ENCODE results near the gene EIF2B1.
A peak's percentile ranks its signal among the peaks of the same experiment; 100 is the strongest.

EIF2B1 gene

GRCh38 chr12:123654129-123654701 lies 20.7 kb upstream of the EIF2B1 start:
- TF ChIP-seq CTCF (IDR thresholded peaks at IDR 0.05; ENCODE audit: low read depth, low read length, missing control alignments), result no peak
- in situ Hi-C loops (cut with HindIII; ENCODE audit: low sequenced_read_pairs), result loop anchor here (25.0 kb wide), 1 partner anchor 333 kb away; no protein-coding TSS in a partner anchor
- no peak overlapping the region for H3K4me3 ChIP-seq (ENCODE audit: low read depth, low read length)
- no peak for DNase-seq (ENCODE audit: low read depth)

GRCh38 chr12:123648401-123648800 lies 14.9 kb upstream of the EIF2B1 start:
- no peak overlapping the region for H3K4me3 ChIP-seq (ENCODE audit: low read depth, low read length)
- DNase-seq (ENCODE audit: low read depth), result no peak
- in situ Hi-C loops (cut with HindIII; ENCODE audit: low sequenced_read_pairs), result no loop called here
- TF ChIP-seq CTCF (IDR thresholded peaks at IDR 0.05; ENCODE audit: low read depth, low read length, missing control alignments), result no peak

GRCh38 chr12:123645878-123646277 lies 12.4 kb upstream of the EIF2B1 start:
- TF ChIP-seq CTCF (IDR thresholded peaks at IDR 0.05; ENCODE audit: low read depth, low read length, missing control alignments), result no peak
- in situ Hi-C loops (cut with HindIII; ENCODE audit: low sequenced_read_pairs), result no loop called here
- DNase-seq (ENCODE audit: low read depth), result no peak
- H3K4me3 ChIP-seq (ENCODE audit: low read depth, low read length), result no peak overlapping the region

DNA sequence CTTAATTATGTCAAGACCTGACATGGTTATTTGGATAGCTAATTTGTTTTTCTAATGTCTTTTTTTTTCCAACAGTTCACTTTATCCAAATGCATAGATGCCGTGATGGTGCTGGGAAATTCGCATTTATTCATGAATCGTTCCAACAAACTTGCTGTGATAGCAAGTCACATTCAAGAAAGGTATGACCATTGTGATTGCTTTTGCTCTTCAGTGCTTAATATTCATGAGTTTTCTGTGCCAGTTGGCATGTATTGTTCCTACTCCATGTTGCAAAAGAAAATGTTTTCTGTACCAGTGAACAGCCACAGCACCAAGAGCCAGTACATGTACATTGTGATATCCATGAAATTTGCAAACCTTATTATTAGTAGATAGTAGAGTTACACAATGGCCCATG lies 11.9 kb upstream of the EIF2B1 start:
- in situ Hi-C loops (cut with HindIII; ENCODE audit: low sequenced_read_pairs), result no loop called here
- DNase-seq (ENCODE audit: low read depth), result no peak
- TF ChIP-seq CTCF (IDR thresholded peaks at IDR 0.05; ENCODE audit: low read depth, low read length, missing control alignments), result no peak
- H3K4me3 ChIP-seq (ENCODE audit: low read depth, low read length), result no peak overlapping the region

- no peak overlapping the region for H3K4me3 ChIP-seq (ENCODE audit: low read depth, low read length)
- no peak for DNase-seq (ENCODE audit: low read depth)
- no peak for TF ChIP-seq CTCF (IDR thresholded peaks at IDR 0.05; ENCODE audit: low read depth, low read length, missing control alignments)
- in situ Hi-C loops (cut with HindIII; ENCODE audit: low sequenced_read_pairs), result no loop called here
Measured at GRCh38 chr12:123643911-123644310, 10.4 kb upstream of the EIF2B1 start.

DNA sequence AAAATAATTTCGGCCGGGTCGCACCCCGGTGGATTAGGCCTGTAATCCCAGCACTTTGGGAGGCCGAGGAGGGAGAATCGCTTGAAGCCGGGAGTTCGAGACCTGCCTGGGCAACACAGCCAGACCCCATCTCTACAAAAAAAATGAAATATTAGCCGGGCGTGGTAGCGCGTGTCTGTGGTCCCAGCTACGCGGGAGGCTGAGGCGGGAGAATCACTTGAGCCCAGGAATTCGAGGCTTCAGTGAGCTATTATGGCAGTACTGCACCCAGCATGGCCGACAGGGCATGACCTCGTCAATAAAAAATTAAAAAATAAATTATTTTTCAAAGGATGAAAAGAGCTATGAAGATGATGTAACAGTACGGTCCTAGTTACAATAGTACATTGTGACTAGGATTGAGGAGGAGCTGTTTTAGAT lies 666 bp upstream of the EIF2B1 start:
- in situ Hi-C loops (cut with HindIII; ENCODE audit: low sequenced_read_pairs), result no loop called here
- TF ChIP-seq CTCF (IDR thresholded peaks at IDR 0.05; ENCODE audit: low read depth, low read length, missing control alignments), result no peak
- H3K4me3 ChIP-seq (ENCODE audit: low read depth, low read length), result peak overlapping the region; percentile 97
- no peak for DNase-seq (ENCODE audit: low read depth)
